ENCODE results near the gene DIAPH3.

The DIAPH3 gene

GRCh38 chr13:59924256-59924655 lies 239.5 kb downstream of the DIAPH3 start:
- no peak overlapping the region for H3K4me3 ChIP-seq (ENCODE audit: low read depth, low read length)
- no peak overlapping the region for H3K27ac ChIP-seq (ENCODE audit: extremely low read depth, low read depth, low read length)
- no peaks in the 10 kb centered on the region for H3K4me1 ChIP-seq (ENCODE audit: control insufficient read depth, insufficient read depth, low read length)
- peaks cover 0 to 8% of the 10 kb centered on the region in 2 experiments; a peak in 1 of 3 replicates for H3K36me3 ChIP-seq (ENCODE audit: control insufficient read depth in 2 of 2, insufficient read depth in 1 of 2, low read length in 2 of 2)
- TF ChIP-seq ZNF48 (tag by site-specific recombination; IDR thresholded peaks at IDR 0.05) (no peak), ZNF423 (tag by site-specific recombination; IDR thresholded peaks at IDR 0.05) (no peak), ATF2 (tag by site-specific recombination; IDR thresholded peaks at IDR 0.05; ENCODE audit: low read depth) (peak; percentile 51; the same call in 1 of the 2 replicates), ZNF514 (tag by site-specific recombination; IDR thresholded peaks at IDR 0.05) (no peak), YY1 (tag by site-specific recombination; IDR thresholded peaks at IDR 0.05) (no peak)
- POLR2A ChIA-PET, result no interaction called here
- CTCF ChIA-PET, result no interaction called here
- H3K9me3 ChIP-seq (ENCODE audit: control insufficient read depth, insufficient read depth, low read depth, low read length), result no peaks in the 10 kb centered on the region

GRCh38 chr13:59915252-59915651 lies 248.5 kb downstream of the DIAPH3 start:
- ChIA-PET POLR2A (no interaction called here), CTCF (no interaction called here)
- TF ChIP-seq MZF1 (tag by site-specific recombination; IDR thresholded peaks at IDR 0.05; ENCODE audit: borderline replicate concordance) (no peak), TSHZ1 (tag by site-specific recombination; IDR thresholded peaks at IDR 0.05; ENCODE audit: borderline replicate concordance) (no peak), ZNF202 (tag by site-specific recombination; IDR thresholded peaks at IDR 0.05; ENCODE audit: borderline replicate concordance) (no peak)
- TF ChIP-seq, protein P1, sequence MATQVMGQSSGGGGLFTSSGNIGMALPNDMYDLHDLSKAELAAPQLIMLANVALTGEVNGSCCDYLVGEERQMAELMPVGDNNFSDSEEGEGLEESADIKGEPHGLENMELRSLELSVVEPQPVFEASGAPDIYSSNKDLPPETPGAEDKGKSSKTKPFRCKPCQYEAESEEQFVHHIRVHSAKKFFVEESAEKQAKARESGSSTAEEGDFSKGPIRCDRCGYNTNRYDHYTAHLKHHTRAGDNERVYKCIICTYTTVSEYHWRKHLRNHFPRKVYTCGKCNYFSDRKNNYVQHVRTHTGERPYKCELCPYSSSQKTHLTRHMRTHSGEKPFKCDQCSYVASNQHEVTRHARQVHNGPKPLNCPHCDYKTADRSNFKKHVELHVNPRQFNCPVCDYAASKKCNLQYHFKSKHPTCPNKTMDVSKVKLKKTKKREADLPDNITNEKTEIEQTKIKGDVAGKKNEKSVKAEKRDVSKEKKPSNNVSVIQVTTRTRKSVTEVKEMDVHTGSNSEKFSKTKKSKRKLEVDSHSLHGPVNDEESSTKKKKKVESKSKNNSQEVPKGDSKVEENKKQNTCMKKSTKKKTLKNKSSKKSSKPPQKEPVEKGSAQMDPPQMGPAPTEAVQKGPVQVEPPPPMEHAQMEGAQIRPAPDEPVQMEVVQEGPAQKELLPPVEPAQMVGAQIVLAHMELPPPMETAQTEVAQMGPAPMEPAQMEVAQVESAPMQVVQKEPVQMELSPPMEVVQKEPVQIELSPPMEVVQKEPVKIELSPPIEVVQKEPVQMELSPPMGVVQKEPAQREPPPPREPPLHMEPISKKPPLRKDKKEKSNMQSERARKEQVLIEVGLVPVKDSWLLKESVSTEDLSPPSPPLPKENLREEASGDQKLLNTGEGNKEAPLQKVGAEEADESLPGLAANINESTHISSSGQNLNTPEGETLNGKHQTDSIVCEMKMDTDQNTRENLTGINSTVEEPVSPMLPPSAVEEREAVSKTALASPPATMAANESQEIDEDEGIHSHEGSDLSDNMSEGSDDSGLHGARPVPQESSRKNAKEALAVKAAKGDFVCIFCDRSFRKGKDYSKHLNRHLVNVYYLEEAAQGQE (tag by site-specific recombination; IDR thresholded peaks at IDR 0.05), result no peak

DNA sequence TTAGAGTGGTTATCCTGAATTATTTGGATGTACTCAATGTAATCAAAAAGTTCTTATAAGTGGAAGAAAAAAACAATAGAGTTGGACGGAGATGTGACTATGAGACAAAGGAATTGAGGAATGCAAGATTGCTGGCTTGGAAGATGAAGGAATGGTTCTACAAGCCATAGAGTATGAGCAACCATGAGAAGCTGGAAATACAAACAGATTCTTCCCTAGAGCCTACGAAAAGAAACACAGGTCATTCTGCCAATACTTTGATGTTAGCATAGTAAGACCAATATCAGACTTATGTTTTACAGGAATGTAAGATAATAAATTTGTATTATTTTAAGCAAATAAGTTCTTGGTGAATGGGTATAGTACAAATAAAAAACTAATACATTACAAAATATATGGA lies 249.2 kb downstream of the DIAPH3 start:
- no peaks in the 10 kb centered on the region for H3K9me3 ChIP-seq (ENCODE audit: control insufficient read depth, insufficient read depth, low read depth, low read length)
- H3K27ac ChIP-seq (ENCODE audit: extremely low read depth, low read depth, low read length), result no peak overlapping the region
- ChIA-PET POLR2A (no interaction called here), CTCF (no interaction called here)
- H3K4me3 ChIP-seq (ENCODE audit: low read depth, low read length), result no peak overlapping the region
- H3K36me3 ChIP-seq (ENCODE audit: control insufficient read depth in 2 of 2, insufficient read depth in 1 of 2, low read length in 2 of 2), result no peaks in the 10 kb centered on the region
- H3K4me1 ChIP-seq (ENCODE audit: control insufficient read depth, insufficient read depth, low read length), result no peaks in the 10 kb centered on the region
- TF ChIP-seq, protein P2, sequence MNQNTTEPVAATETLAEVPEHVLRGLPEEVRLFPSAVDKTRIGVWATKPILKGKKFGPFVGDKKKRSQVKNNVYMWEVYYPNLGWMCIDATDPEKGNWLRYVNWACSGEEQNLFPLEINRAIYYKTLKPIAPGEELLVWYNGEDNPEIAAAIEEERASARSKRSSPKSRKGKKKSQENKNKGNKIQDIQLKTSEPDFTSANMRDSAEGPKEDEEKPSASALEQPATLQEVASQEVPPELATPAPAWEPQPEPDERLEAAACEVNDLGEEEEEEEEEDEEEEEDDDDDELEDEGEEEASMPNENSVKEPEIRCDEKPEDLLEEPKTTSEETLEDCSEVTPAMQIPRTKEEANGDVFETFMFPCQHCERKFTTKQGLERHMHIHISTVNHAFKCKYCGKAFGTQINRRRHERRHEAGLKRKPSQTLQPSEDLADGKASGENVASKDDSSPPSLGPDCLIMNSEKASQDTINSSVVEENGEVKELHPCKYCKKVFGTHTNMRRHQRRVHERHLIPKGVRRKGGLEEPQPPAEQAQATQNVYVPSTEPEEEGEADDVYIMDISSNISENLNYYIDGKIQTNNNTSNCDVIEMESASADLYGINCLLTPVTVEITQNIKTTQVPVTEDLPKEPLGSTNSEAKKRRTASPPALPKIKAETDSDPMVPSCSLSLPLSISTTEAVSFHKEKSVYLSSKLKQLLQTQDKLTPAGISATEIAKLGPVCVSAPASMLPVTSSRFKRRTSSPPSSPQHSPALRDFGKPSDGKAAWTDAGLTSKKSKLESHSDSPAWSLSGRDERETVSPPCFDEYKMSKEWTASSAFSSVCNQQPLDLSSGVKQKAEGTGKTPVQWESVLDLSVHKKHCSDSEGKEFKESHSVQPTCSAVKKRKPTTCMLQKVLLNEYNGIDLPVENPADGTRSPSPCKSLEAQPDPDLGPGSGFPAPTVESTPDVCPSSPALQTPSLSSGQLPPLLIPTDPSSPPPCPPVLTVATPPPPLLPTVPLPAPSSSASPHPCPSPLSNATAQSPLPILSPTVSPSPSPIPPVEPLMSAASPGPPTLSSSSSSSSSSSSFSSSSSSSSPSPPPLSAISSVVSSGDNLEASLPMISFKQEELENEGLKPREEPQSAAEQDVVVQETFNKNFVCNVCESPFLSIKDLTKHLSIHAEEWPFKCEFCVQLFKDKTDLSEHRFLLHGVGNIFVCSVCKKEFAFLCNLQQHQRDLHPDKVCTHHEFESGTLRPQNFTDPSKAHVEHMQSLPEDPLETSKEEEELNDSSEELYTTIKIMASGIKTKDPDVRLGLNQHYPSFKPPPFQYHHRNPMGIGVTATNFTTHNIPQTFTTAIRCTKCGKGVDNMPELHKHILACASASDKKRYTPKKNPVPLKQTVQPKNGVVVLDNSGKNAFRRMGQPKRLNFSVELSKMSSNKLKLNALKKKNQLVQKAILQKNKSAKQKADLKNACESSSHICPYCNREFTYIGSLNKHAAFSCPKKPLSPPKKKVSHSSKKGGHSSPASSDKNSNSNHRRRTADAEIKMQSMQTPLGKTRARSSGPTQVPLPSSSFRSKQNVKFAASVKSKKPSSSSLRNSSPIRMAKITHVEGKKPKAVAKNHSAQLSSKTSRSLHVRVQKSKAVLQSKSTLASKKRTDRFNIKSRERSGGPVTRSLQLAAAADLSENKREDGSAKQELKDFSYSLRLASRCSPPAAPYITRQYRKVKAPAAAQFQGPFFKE (tag by site-specific recombination; IDR thresholded peaks at IDR 0.05; ENCODE audit: borderline replicate concordance), result no peak
- TF ChIP-seq ZBTB48 (tag by site-specific recombination; IDR thresholded peaks at IDR 0.05) (no peak), ZNF174 (tag by site-specific recombination; IDR thresholded peaks at IDR 0.05) (no peak), ZBTB44 (tag by site-specific recombination; IDR thresholded peaks at IDR 0.05) (no peak), ZNF792 (tag by site-specific recombination; IDR thresholded peaks at IDR 0.05) (no peak)

More at GRCh38 chr13:59915252-59915651, 248.5 kb downstream of the DIAPH3 start:
- Histone ChIP-seq H3K36me3 (ENCODE audit: control insufficient read depth in 2 of 2, insufficient read depth in 1 of 2, low read length in 2 of 2) (no peaks in the 10 kb centered on the region), H3K4me3 (ENCODE audit: low read depth, low read length) (no peak overlapping the region), H3K4me1 (ENCODE audit: control insufficient read depth, insufficient read depth, low read length) (no peaks in the 10 kb centered on the region), H3K9me3 (ENCODE audit: control insufficient read depth, insufficient read depth, low read depth, low read length) (no peaks in the 10 kb centered on the region), H3K27ac (ENCODE audit: extremely low read depth, low read depth, low read length) (no peak overlapping the region)
